Mammary epithelial cell (primary cell): ENCODE data around the gene ATAD3C.

Experiments
- EZH2 ChIP-seq: IDR thresholded peaks from 2 replicates; pipeline ENCODE4 v1.6.1; 2012; ENCODE audit warnings: low read length, inconsistent platforms, borderline replicate concordance
- TF ChIP-seq, protein P1 (sequence below), 2 donors: IDR thresholded peaks in 1 of 2; conservative IDR thresholded peaks in 1 of 2; 2 replicates each; pipeline ENCODE4 v1.5.1; 2011 to 2012; ENCODE audit warnings: inconsistent platforms in 2 of 2, low read length in 2 of 2, mild to moderate bottlenecking in 2 of 2, control low read depth in 1 of 2, low read depth in 1 of 2; ENCODE audit not compliant: insufficient read depth in 1 of 2; ENCODE audit errors: extremely low read depth in 1 of 2

GRCh38 chr1:1400576-1401456, 48.7 kb upstream of the ATAD3C start:
- TF ChIP-seq, protein P1, sequence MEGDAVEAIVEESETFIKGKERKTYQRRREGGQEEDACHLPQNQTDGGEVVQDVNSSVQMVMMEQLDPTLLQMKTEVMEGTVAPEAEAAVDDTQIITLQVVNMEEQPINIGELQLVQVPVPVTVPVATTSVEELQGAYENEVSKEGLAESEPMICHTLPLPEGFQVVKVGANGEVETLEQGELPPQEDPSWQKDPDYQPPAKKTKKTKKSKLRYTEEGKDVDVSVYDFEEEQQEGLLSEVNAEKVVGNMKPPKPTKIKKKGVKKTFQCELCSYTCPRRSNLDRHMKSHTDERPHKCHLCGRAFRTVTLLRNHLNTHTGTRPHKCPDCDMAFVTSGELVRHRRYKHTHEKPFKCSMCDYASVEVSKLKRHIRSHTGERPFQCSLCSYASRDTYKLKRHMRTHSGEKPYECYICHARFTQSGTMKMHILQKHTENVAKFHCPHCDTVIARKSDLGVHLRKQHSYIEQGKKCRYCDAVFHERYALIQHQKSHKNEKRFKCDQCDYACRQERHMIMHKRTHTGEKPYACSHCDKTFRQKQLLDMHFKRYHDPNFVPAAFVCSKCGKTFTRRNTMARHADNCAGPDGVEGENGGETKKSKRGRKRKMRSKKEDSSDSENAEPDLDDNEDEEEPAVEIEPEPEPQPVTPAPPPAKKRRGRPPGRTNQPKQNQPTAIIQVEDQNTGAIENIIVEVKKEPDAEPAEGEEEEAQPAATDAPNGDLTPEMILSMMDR (conservative IDR thresholded peaks at IDR 0.05 in 1 of 2, IDR thresholded peaks at IDR 0.05 in 1 of 2; ENCODE audit: extremely low read depth in 1 of 2, insufficient read depth in 1 of 2, low read depth in 1 of 2, low read length in 2 of 2), result no peak
- TF ChIP-seq EZH2, result no peak
